HG03196 (cell line): ENCODE measurements around the gene RABL2A.
"Not testable (repeated sequence)": the region's sequence is repeated elsewhere in the genome, so short reads cannot be mapped to it uniquely, and the experiment has no call there.

Experiments used
- ATAC-seq: cut with Tn5 transposase; IDR thresholded peaks from one replicate; pipeline ENCODE4 v1.9.1; 2021; ENCODE audit not compliant: unreplicated experiment

Gene RABL2A

GRCh38 chr2:113626616-113627330 is at the start of gene RABL2A:
Gene RABL2A, plus strand, starts transcription at chr2:113627266. Its CDS starts 1,341 bp downstream, at chr2:113628607.
- peak; percentile 92 for ATAC-seq

GRCh38 chr2:113578508-113578907 is 48.6 kb upstream of the RABL2A start:
- ATAC-seq = not testable (repeated sequence)

GRCh38 chr2:113582473-113582872 is 44.6 kb upstream of the RABL2A start:
- not testable (repeated sequence) for ATAC-seq

- not testable (repeated sequence) for ATAC-seq
Measured at GRCh38 chr2:113583521-113584225, 43.4 kb upstream of the RABL2A start.

- ATAC-seq = not testable (repeated sequence)
Measured at GRCh38 chr2:113584311-113585092, 42.6 kb upstream of the RABL2A start.

- not testable (repeated sequence) for ATAC-seq
Measured at GRCh38 chr2:113587201-113587600, 39.9 kb upstream of the RABL2A start.

- not testable (repeated sequence) for ATAC-seq
Measured at GRCh38 chr2:113589591-113589990, 37.5 kb upstream of the RABL2A start.

GRCh38 chr2:113591926-113592325 is 35.1 kb upstream of the RABL2A start:
- not testable (repeated sequence) for ATAC-seq

- not testable (repeated sequence) for ATAC-seq
Measured at GRCh38 chr2:113593280-113593679, 33.8 kb upstream of the RABL2A start.

- not testable (repeated sequence) for ATAC-seq
Measured at GRCh38 chr2:113595725-113596124, 31.3 kb upstream of the RABL2A start.

- not testable (repeated sequence) for ATAC-seq
Measured at GRCh38 chr2:113597164-113597563, 29.9 kb upstream of the RABL2A start.

- not testable (repeated sequence) for ATAC-seq
Measured at GRCh38 chr2:113597572-113597971, 29.5 kb upstream of the RABL2A start.

GRCh38 chr2:113598180-113598579 is 28.9 kb upstream of the RABL2A start:
- not testable (repeated sequence) for ATAC-seq

GRCh38 chr2:113598738-113599137 is 28.3 kb upstream of the RABL2A start:
- ATAC-seq = not testable (repeated sequence)

GRCh38 chr2:113599208-113599607 is 27.9 kb upstream of the RABL2A start:
- not testable (repeated sequence) for ATAC-seq

- not testable (repeated sequence) for ATAC-seq
Measured at GRCh38 chr2:113602040-113602769, 24.9 kb upstream of the RABL2A start.

GRCh38 chr2:113602869-113603466 is 24.1 kb upstream of the RABL2A start:
- no peak for ATAC-seq

- peak; percentile 80 for ATAC-seq
Measured at GRCh38 chr2:113603467-113604084, 23.5 kb upstream of the RABL2A start.

- ATAC-seq = not testable (repeated sequence)
Measured at GRCh38 chr2:113604085-113604477, 23.0 kb upstream of the RABL2A start.

- not testable (repeated sequence) for ATAC-seq
Measured at GRCh38 chr2:113604661-113605060, 22.4 kb upstream of the RABL2A start.
